ENCODE data around the gene ATP2B1. TPM values are rescaled to one million over a fixed set of nuclear protein-coding genes. Genes with fewer than 3 reads are reported as not detected.

ATP2B1 gene
- total and polyA plus RNA-seq, 2 donors (not counting 3 experiments of a cell fraction or from before 2014, with no cell fraction given), result 6.4 to 28.0 TPM

DNA sequence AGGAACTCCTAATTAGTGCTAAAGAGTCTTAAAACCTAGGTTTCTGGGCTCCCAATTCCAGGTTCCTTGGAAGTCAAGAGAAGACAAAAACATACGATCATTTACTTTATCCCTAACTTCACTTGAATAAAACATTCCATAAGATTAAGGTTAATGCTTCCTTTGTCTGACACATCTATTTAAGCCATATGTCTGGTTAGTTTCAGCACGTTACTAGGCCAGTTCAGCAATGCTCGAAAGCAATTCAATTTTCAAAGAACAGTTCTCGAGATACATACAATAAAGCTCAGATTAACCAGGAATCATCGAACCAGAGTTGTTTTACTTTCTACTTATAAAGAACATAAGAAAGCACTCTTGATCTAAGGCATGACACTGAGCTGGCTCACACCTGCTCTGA lies 114.8 kb downstream of the ATP2B1 start:
- Histone ChIP-seq H3K4me1 (ENCODE audit: control insufficient read depth, extremely low read depth, insufficient read depth, low read length) (no peaks in the 10 kb centered on the region), H3K4me3 (replicated peaks in 1 of 3; ENCODE audit: insufficient read depth in 1 of 3, low read depth in 1 of 3, low read length in 3 of 3) (no peak overlapping the region), H3K4me2 (ENCODE audit: insufficient read depth, low read length) (no peak overlapping the region), H4K20me1 (replicated peaks; ENCODE audit: control insufficient read depth, extremely low read depth, insufficient read depth, low read length) (no peaks in the 10 kb centered on the region), H2AFZ (ENCODE audit: low read depth, low read length) (no peak overlapping the region), H3K9ac (replicated peaks; ENCODE audit: extremely low read depth, insufficient read depth, low read length) (no peak overlapping the region), H3K9me3 (replicated peaks; ENCODE audit: control insufficient read depth, insufficient read depth, low read length) (no peaks in the 10 kb centered on the region), H3K27me3 (ENCODE audit: control insufficient read depth in 2 of 2, insufficient read depth in 2 of 2, low read length in 2 of 2) (no peaks in the 10 kb centered on the region), H3K27ac (ENCODE audit: insufficient read depth, low read depth, low read length) (no peak overlapping the region), H3K9me1 (replicated peaks; ENCODE audit: control insufficient read depth, extremely low read depth, insufficient read depth, low read length) (no peaks in the 10 kb centered on the region), H3K36me3 (ENCODE audit: control insufficient read depth in 2 of 2, extremely low read depth in 1 of 2, insufficient read depth in 2 of 2, low read length in 2 of 2) (no peaks in the 10 kb centered on the region), H3K79me2 (ENCODE audit: control insufficient read depth, insufficient read depth, low read length) (no peaks in the 10 kb centered on the region)
- TF ChIP-seq FOS (IDR thresholded peaks at IDR 0.05; ENCODE audit: borderline replicate concordance, insufficient read depth, low read length) (no peak), JUN (IDR thresholded peaks at IDR 0.05; ENCODE audit: borderline replicate concordance, insufficient read depth, insufficient read length, low read depth) (no peak), GATA2 (IDR thresholded peaks at IDR 0.05; ENCODE audit: insufficient read depth, insufficient read length, low read depth, low read length) (no peak), POLR2AphosphoS5 (IDR thresholded peaks at IDR 0.05; ENCODE audit: insufficient read depth, low read depth, low read length) (no peak), MYC (IDR thresholded peaks at IDR 0.05; ENCODE audit: low read depth, low read length) (no peak), POLR2A (IDR thresholded peaks at IDR 0.05; ENCODE audit: low read depth, low read length) (no peak), MAX (IDR thresholded peaks at IDR 0.05; ENCODE audit: insufficient read depth, insufficient read length) (no peak)
- ChIA-PET CTCF (interaction anchor here (0.9 kb wide), 1 partner anchor 15 kb away, joined by 3 read pairs; no protein-coding TSS in a partner anchor), POLR2A (no interaction called here)
- DNase-seq (ENCODE audit: low read depth, low spot score) (no peak), FAIRE-seq (no peak)
- intact Hi-C loops (cut with micrococcal nuclease), result no loop called here
- no TSS peak for BruUV-seq (replicated peaks)
- dilution Hi-C loops (cut with MboI; ENCODE audit: extremely low pct_ligation_motif_present, low sequenced_read_pairs), result no loop called here

GRCh38 chr12:89593233-89593632 lies 115.4 kb downstream of the ATP2B1 start:
- DNase-seq (ENCODE audit: low read depth, low spot score), result no peak
- FAIRE-seq, result no peak
- H2AFZ ChIP-seq (ENCODE audit: low read depth, low read length), result no peak overlapping the region
- H3K4me3 ChIP-seq (replicated peaks in 1 of 3; ENCODE audit: insufficient read depth in 1 of 3, low read depth in 1 of 3, low read length in 3 of 3), result no peak overlapping the region
- intact Hi-C loops (cut with micrococcal nuclease), result no loop called here
- dilution Hi-C loops (cut with MboI; ENCODE audit: extremely low pct_ligation_motif_present, low sequenced_read_pairs), result no loop called here
- no peaks in the 10 kb centered on the region for H3K79me2 ChIP-seq (ENCODE audit: control insufficient read depth, insufficient read depth, low read length)
- H3K36me3 ChIP-seq (ENCODE audit: control insufficient read depth in 2 of 2, extremely low read depth in 1 of 2, insufficient read depth in 2 of 2, low read length in 2 of 2), result no peaks in the 10 kb centered on the region
- no peaks in the 10 kb centered on the region for H3K4me1 ChIP-seq (ENCODE audit: control insufficient read depth, extremely low read depth, insufficient read depth, low read length)
- H3K9ac ChIP-seq (replicated peaks; ENCODE audit: extremely low read depth, insufficient read depth, low read length), result no peak overlapping the region
- H4K20me1 ChIP-seq (replicated peaks; ENCODE audit: control insufficient read depth, extremely low read depth, insufficient read depth, low read length), result no peaks in the 10 kb centered on the region
- CTCF ChIA-PET, result no interaction called here
- H3K4me2 ChIP-seq (ENCODE audit: insufficient read depth, low read length), result no peak overlapping the region
- TF ChIP-seq POLR2AphosphoS5 (IDR thresholded peaks at IDR 0.05; ENCODE audit: insufficient read depth, low read depth, low read length) (no peak), EZH2 (IDR thresholded peaks at IDR 0.05; ENCODE audit: borderline replicate concordance, low read depth, low read length, severe bottlenecking) (no peak), POLR2A (IDR thresholded peaks at IDR 0.05; ENCODE audit: low read depth, low read length) (no peak), MAX (IDR thresholded peaks at IDR 0.05; ENCODE audit: insufficient read depth, insufficient read length) (no peak), MYC (IDR thresholded peaks at IDR 0.05; ENCODE audit: low read depth, low read length) (no peak), JUN (IDR thresholded peaks at IDR 0.05; ENCODE audit: borderline replicate concordance, insufficient read depth, insufficient read length, low read depth) (no peak), FOS (IDR thresholded peaks at IDR 0.05; ENCODE audit: borderline replicate concordance, insufficient read depth, low read length) (no peak), GATA2 (IDR thresholded peaks at IDR 0.05; ENCODE audit: insufficient read depth, insufficient read length, low read depth, low read length) (no peak)
- TF ChIP-seq, protein P1, sequence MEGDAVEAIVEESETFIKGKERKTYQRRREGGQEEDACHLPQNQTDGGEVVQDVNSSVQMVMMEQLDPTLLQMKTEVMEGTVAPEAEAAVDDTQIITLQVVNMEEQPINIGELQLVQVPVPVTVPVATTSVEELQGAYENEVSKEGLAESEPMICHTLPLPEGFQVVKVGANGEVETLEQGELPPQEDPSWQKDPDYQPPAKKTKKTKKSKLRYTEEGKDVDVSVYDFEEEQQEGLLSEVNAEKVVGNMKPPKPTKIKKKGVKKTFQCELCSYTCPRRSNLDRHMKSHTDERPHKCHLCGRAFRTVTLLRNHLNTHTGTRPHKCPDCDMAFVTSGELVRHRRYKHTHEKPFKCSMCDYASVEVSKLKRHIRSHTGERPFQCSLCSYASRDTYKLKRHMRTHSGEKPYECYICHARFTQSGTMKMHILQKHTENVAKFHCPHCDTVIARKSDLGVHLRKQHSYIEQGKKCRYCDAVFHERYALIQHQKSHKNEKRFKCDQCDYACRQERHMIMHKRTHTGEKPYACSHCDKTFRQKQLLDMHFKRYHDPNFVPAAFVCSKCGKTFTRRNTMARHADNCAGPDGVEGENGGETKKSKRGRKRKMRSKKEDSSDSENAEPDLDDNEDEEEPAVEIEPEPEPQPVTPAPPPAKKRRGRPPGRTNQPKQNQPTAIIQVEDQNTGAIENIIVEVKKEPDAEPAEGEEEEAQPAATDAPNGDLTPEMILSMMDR (IDR thresholded peaks at IDR 0.05; ENCODE audit: extremely low read depth in 1 of 2, insufficient read depth in 1 of 2, low read depth in 1 of 2, low read length in 2 of 2), result no peak
- H3K9me3 ChIP-seq (replicated peaks; ENCODE audit: control insufficient read depth, insufficient read depth, low read length), result no peaks in the 10 kb centered on the region
- H3K27me3 ChIP-seq (ENCODE audit: control insufficient read depth in 2 of 2, insufficient read depth in 2 of 2, low read length in 2 of 2), result no peaks in the 10 kb centered on the region
- POLR2A ChIA-PET, result no interaction called here
- no peak overlapping the region for H3K27ac ChIP-seq (ENCODE audit: insufficient read depth, low read depth, low read length)
- H3K9me1 ChIP-seq (replicated peaks; ENCODE audit: control insufficient read depth, extremely low read depth, insufficient read depth, low read length), result no peaks in the 10 kb centered on the region
- no TSS peak for BruUV-seq (replicated peaks)

All from endothelial cell of umbilical vein (primary cell).